HG03460 (cell line): Measurements from ENCODE around the gene MFSD2A.
"Not testable (repeated sequence)": the region's sequence is repeated elsewhere in the genome, so short reads cannot be mapped to it uniquely, and the experiment has no call there.

Experiments
- ATAC-seq: cut with Tn5 transposase; IDR thresholded peaks from one replicate; pipeline ENCODE4 v1.9.1; 2021; ENCODE audit not compliant: unreplicated experiment

Gene MFSD2A

DNA sequence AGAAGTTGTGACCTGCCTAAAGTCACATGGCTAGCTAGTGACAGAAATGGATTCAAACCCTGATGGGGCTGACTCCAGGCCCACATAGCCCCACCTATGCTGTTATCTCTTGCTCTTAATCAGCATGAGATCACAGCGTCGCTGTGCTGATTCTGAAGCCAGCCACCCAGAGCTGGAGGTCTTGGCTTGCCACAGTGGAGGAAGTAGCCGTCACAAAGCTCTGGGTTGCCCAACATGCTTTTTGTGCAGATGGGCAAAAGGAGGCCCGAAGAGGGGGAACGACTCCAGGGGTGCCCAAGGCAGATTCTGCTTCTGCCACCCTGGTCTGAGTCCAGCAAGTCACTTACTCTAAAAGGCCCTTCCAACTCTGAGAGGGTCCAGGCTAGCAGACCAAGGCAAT lies 14.7 kb upstream of the MFSD2A start:
- no peak for ATAC-seq

DNA sequence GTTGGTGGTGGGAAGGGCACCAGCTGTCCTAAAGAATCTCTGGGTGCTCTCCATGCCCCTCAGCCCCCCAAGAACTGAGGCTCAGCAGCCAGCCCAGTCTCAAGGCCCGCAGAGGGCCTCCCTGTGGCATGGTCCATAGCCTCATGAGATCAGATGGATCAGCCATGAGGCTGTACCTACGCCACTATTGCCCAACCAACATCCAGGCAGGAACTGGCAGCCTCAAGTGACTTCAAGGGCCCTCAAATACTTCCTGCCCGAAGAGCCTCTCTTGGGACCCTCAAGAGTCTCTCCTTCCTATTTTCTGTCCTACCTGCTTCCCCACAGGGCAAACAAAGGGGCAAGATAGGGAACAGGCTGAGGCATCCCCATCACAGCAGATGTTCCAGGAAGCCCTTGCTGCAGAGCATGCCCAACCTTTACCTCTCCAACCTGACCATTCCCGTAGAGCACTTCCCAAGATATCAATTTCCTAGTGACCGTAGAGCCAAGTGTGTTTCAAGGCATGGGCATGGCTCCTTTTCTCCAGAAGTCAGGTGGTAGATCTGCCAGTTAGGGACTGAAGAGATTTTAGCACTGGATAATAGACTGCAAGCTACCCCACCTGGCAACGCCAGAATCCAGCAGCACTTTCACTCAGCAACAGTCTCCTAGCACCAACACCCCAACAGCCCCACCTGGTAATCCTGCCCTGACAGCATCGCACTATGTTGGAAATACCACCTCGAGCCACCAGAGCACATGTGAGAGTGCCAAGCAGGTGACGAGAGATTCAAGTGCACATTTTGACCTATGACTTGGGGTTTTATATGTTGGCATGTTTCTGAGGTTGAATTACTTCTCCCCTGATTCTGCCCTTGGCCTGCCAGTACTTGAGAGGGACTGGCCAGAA lies 13.7 kb upstream of the MFSD2A start:
- ATAC-seq: no peak

DNA sequence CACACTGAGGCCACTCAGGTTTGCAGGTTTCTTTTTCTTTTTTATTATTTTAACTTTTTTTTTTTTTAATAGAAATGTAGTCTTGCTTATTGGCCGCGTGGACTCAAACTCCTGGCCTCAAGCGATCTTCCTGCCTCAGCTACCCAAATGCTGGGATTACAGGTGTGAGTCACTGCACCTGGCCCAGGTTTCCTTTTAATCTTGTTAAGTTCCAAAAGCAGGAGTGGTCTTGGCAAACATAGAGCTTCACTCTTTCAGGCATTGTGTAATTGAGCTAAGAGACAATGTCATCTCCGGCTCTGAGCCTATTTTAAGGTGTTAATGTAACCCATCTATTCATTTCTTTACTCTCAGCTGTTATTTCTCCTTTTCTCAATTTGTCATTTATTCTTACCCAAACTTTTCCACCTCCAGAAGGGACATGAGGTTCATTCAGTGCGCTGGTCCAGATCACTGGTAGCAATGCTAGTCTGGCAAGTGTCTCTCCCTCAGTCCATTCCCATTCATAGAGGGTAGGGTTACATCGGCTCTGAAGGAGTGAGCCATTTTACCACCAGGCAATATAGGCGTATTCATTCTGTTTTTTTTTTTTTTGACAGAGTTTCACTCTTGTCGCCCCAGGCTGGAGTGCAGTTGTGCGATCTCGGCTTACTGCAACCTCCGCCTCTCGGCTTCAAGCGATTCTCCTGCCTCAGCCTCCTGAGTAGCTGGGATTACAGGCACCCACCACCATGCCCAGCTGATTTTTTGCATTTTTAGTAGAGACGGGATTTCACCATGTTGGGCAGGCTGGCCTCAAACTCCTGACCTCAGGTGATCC lies 11.3 kb upstream of the MFSD2A start:
- no peak for ATAC-seq

DNA sequence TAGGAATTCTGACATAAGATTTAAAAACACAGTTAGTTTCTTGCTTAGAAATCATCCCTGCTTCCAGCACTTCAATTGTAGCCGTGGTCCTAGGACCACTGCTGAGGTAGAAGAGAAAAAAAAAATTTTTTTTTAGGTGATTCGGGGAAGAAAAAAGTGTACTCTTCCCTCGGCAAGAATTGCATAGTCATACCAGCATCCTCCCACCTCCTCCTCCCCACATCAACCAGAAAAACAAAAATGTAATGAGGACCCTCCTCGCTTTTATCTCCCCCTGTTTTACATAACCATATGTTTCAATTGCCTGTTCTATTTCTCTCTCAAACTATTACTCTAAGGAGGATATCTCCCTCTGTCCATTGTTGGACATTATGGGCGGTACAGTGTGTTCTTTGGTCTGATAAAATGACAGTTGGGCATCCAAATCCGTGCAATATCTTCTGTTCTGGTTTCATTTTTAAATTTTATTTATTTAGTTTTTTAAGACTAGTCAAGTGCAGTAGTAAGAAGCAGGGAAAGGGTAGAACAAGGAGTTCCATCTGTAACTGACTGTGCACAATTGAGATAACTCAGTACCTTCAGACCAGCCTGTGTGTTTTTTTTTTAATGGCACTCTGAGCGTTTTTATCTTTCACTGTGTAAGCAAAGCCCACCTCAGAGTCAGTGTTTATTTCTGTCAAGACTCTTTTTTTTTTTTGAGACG lies 10.4 kb upstream of the MFSD2A start:
- no peak for ATAC-seq

DNA sequence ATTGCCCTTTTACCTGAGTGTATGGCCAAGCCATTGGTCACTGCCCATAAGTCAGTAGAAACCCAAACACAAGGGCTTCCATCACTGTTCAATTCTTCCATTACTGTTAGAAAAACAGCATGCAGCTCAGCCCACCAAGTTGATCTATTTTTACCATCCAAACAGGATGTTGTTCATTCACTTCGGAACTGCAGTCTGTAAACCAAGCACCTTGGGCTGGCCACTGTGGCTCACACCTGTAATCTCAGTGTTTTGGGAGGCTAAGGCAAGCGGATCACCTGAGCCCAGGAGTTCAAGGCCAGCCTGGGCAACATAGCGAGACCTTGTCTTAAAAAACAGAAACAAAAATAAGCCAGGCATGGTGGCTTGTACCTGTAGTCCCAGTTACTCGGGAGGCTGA lies 8.7 kb upstream of the MFSD2A start:
- no peak for ATAC-seq

DNA sequence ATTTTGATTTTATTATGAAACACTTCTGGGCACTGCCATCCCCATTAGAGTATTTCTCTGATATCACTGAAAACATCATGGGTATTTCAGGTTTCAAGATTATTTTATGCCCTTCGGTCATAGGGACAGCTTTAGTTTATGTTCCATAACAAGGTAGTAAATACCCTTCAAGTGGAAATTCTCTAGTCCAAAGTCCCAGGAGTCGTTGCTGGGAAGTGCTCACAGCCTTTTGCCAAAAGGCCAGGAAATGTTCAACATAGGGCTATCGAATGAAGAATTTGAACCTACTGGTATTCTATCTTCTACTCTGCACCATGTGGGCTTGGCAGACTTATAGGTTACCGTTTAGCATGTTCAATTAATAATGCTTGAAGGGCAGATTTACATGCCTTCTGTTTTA lies 7.7 kb upstream of the MFSD2A start:
- ATAC-seq: no peak

DNA sequence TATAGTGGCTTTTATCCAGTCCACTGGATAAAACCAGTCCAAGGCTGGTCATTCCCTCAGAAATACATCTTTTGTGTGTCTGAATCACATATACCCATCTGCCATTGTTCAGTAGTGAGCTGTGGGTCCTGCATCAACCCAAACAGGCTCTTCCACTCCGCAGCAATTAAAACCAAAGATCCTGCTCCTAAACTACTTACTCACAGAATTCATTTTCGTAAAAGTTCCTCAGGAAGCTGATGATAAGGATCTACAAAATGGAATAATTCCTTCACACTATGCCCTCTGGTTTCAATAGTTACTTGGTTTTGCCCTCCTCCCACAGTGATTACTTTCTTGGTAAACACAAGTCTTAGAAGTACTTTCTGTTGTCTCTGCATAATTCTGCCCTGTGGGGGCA lies 5.1 kb upstream of the MFSD2A start:
- ATAC-seq: no peak

DNA sequence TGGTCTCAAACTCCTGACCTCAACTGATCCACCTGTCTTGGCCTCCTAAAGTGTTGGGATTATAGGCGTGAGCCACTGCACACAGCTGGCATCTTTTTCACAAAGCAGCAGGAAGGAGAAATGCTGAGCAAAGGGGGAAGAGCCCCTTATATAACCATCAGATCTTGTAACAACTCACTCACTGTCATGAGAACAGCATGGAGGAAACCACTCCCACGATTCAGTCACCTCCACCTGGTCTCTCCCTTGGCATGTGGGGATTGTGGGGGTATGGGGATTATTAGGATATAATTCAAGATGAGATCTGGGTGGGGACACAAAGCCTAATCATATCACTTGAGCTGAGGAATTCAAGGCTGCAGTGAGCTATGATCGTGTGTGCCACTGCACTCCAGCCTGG lies 3.0 kb upstream of the MFSD2A start:
- no peak for ATAC-seq

DNA sequence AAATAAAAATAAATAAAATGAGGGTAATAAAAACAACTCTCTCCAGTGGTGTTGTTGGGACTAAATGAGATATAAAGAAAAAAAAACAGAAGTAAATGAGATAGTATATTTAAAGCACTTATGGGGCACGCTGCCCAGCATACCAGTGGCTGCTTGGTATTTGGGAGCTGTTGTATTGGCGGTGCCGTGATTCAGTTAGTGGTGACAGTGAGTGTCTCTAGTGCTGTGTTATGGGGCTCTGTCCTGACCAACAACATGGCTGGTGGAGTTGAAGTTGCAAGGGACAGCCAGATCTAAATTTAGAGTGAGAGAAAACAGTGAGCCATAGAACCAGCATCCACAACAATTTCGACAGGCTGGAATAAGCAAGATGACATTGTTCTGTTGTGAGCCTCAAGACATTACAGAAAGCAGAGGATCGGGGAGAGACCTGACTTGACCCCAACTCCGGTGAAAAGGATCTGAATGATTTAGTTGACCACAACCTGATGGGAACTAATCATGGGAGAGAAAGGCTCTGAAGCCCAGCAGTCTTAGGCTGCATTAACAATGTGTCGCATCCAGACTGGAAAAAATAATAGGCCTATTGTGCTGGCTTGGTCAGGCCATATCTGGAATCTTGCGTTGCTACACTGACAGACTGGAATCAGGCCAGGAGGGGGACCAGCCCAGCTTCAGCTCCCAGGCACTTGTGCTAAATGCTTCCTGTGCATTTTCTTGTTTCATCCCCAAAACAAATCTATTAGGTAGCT lies 2.4 kb upstream of the MFSD2A start:
- ATAC-seq: no peak

DNA sequence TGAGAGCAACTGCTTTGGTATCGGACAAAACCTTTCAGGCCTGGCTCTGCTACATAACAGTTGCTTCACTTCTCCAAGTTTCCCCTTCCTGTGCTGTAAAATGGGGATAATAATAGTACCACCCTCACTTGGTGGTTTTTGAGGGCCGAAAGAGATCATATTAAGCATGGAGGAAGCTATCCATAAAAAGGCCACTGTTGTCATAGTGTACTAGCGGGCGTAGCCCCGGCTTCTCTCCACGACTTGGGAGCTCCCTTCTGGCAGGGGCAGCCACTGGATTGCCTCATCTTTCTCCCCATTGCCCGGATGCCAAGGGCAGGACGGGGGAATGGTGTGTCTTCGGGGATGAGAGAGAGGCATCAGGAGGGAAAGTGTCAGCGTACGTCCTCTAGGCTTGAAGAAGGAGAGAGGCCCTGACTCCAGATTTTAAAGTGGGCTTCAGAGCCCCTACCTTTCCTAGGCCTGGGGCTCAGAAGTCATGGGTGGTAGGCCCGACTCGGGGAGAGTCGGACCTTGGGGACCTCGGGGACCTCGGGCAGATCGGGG lies 548 bp upstream of the MFSD2A start:
- no peak for ATAC-seq

DNA sequence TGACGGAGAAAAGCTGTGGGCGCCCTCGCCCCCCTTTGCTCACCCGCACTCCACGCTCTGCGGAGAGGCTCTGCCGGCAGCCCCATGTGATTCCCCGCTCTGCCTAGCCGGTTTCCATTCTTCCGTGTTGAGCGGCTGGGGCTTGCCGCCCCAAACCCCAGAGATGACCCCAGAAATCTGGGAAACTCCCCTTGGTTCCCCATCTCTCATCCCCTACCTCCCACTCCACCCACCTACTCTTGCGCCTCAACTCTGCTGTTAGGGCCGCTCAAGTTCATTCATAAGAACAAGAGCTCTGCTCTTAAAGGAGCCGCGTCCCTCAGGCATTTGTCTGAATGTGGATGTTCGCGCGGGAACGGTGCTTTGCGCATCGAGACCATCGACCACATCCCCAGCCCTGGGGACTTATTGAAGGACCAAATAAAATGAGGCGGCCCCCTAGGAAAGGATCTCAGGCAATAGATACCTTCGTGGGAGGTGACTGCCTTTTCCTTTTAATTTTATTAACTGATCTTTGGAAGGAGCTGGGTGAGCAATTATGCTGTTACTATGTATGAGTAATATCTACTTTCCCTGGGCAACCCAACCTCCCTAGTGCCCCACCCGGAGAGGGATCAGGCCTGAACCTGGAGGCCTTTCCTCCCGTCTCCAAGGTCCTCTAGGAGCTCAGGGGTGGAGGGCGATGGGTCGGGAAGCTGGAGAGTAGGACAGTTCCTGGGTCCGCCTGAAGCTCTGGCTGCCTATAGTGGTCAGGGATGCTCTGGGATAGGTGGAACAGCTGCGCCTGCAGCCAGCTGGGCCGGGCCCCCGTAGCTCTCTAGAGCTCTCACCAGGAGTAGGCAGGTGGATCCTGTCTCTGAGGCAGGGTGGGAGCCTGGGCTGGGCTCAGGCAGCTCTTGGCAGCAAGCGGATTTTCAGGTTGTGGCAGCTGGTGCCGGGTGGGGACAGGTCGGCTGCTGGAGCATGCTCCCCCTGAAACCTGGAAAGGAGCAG lies 898 bp downstream of the MFSD2A start:
- peak; percentile 45 for ATAC-seq

DNA sequence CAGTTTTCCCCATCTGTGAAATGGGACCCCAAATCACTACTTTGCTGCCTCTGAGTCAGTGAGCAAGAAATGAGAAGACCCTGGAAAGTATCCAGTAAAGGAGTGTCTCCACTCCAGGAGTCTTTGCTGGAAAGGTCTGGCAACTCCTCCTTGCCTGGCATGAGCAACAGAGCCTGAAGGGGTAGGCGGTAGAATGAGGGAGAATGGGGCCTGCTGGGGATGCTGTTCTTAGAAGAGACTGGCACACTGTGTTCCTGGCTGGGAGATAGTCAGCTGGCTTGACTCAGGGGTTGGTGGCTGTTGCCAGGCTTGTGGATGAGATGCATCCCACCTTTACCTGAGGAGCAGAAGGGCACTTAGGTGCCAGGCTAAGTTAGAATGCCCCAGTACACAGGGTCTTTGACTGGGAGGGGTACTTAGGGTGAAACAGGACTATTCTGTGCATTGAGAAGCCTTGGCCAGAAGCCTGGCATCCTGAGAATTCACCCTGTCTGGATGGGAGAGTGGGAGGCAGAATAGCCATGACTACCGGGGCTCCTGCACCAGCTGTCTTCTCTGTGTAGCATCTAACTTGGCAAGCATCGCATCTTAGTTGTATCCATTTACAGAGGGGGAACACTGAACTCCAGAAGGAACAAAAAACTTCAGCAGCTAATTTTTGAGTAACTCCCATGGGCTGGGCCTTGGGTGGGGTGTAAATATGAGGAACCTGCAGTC lies 2.5 kb downstream of the MFSD2A start:
- ATAC-seq: no peak

DNA sequence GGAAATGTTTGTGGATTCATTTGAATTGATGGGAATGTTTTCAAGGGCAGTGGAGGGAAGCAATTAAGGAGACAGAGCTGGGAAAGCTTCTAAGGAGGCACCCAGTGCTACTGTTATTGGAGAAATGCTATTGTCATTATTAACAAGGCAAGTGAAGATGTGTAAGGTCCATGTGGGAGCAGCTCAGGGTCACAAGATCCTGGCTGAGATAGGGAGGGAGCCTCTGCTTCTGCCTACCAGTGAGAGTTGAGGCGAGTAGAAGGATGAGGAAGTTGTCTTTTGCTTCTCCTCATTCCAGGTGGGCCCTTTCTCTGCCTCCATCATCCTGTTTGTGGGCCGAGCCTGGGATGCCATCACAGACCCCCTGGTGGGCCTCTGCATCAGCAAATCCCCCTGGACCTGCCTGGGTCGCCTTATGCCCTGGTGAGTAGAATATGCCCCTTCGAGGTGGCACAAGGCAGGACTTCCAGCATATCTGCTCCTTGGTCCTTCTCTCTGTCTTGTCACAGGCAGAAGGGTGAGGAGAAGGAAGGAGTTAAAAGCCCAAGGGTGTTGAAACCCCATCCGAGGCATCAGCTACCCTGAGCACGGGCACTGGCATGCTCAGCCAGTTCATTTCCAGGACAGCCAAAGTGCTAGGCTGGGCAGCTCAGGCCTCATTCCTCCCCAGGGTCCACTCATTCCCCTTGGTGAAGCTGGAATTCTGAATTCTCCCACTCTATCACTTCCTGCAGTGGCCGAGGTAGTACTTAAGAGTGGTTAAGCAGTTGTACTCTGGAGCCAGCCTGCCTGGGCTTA lies 3.7 kb downstream of the MFSD2A start:
- ATAC-seq: no peak

DNA sequence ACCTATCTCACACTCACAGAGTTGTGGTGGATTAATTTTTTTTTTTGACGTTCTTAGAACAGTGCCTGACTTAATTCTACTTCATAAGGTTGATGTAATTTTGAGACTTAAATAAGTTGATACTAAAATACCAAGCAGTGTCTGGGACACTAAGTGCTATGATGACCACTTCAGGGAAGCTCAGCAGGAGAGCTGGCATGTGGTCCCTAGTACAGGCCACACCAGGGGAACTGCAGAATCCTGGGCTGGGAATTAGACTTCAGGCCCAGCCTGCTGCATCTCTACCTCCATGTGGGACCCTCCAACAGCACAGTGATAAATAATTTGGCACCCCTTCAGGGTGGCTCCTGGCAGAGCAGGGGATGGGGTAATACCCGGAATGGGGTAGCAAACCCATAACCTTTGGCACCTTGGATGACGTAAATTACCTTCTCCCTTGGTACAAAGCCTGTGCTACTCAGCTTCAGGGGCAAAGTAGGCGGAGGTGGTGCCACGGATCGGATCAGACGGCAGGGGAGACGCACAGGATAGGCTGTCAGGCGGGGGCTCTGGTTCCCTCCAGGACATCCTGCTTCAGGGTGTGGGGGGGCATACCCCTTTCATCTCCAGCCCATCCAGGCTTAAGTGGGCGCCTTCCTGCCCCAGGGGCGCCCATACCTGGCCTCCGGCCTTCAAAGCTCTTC lies 4.8 kb downstream of the MFSD2A start:
- ATAC-seq: no peak

DNA sequence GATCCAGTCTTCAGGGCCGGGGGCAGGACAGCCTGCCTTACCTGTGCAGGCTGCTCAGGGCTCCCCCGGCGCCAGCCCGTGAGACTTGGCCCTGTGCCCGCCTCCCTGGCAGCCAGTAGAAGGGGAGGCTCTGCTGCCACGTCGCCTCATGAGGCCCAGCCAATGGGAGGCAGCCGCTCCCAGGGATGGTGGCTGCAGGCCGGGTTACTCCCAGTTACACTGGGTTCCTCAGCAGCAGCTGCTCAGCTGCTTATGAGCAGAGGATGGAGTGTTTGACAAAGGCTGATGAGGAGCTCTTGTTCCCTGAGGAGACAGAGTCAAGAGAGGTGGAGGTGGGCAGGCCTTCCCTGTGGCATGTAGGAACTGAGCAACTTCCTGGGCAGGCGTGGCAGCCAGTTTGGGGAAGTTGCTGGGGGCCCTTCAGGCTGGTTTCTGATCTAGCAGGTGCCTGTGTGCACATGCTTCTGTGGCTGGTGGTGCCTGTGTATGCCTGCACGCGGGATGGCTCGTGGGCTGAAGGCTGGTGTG lies 5.5 kb downstream of the MFSD2A start:
- ATAC-seq: peak; percentile 73

DNA sequence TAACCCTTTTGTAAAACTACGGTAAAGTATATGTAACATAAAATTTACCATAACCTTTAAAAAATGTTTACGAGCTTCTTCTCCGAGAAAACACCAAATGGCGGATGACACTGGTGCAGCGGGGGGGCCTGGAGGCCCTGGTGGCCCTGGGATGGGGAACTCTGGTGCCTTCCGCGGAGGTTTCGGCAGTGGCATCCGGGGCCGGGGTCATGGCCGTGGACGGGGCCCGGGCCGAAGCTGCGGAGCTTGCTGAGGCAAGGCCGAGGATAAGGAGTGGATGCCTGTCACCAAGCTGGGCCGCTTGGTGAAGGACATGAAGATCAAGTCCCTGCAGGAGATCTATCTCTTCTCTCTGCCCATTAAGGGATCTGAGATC lies 7.5 kb downstream of the MFSD2A start:
- ATAC-seq: no peak

DNA sequence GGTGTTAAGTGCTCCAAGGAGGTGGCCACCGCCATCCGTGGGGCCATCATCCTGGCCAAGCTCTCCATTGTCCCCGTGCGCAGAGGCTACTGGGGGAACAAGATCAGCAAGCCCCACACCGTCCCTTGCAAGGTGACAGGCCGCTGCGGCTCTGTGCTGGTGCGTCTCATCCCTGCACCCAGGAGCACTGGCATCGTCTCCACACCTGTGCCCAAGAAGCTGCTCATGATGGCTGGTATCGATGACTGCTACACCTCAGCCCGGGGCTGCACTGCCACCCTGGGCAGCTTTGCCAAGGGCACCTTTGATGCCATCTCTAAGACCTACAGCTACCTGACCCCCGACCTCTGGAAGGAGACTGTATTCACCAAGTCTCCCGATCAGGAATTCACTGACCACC lies 8.0 kb downstream of the MFSD2A start:
- not testable (repeated sequence) for ATAC-seq
